Activated CD4-positive, alpha-beta T cell treated with anti-CD3 and anti-CD28 coated beads, Interleukin-2, amount 50 U/mL, for 1 hour (primary cell): ENCODE measurements around the gene ITIH3.
"Not testable (repeated sequence)": the region's sequence is repeated elsewhere in the genome, so short reads cannot be mapped to it uniquely, and the experiment has no call there.

ENCODE experiments used
- DNase-seq: peaks from one replicate; pipeline ENCODE4 v3.0.0-alpha.2; 2020

Gene ITIH3, protein sequence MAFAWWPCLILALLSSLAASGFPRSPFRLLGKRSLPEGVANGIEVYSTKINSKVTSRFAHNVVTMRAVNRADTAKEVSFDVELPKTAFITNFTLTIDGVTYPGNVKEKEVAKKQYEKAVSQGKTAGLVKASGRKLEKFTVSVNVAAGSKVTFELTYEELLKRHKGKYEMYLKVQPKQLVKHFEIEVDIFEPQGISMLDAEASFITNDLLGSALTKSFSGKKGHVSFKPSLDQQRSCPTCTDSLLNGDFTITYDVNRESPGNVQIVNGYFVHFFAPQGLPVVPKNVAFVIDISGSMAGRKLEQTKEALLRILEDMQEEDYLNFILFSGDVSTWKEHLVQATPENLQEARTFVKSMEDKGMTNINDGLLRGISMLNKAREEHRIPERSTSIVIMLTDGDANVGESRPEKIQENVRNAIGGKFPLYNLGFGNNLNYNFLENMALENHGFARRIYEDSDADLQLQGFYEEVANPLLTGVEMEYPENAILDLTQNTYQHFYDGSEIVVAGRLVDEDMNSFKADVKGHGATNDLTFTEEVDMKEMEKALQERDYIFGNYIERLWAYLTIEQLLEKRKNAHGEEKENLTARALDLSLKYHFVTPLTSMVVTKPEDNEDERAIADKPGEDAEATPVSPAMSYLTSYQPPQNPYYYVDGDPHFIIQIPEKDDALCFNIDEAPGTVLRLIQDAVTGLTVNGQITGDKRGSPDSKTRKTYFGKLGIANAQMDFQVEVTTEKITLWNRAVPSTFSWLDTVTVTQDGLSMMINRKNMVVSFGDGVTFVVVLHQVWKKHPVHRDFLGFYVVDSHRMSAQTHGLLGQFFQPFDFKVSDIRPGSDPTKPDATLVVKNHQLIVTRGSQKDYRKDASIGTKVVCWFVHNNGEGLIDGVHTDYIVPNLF

DNA sequence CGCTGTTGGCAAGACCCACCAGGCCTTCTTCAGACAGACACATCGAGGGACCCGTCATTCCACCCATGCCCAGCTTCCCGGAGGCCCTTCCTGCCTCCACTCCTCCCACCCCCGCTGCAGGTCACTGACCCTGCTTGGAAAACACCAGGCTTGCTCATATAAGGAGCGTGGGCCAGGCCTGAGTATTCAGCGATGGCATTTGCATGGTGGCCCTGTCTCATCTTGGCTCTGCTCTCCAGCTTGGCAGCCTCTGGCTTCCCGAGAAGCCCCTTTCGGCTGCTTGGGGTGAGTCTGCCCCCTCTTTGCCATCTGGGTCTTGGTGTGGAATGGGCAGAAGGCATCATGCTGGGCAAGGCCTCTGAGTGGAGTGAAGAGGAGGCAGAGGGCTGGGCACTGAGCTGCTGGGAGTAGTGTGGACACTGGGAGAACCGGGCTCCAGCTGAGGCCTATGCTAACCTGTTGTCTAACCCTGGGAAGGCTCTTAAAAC is at the start of gene ITIH3:
Gene ITIH3, plus strand, starts transcription at position 185 of the 488 bp plus-strand sequence. Its CDS starts 8 bp downstream, at position 193.
- no peak for DNase-seq

GRCh38 chr3:52752045-52752660 is 42.4 kb upstream of the ITIH3 start:
- DNase-seq, result no peak

GRCh38 chr3:52754373-52754772 is 40.2 kb upstream of the ITIH3 start:
- DNase-seq, result no peak

GRCh38 chr3:52756141-52756540 is 38.5 kb upstream of the ITIH3 start:
- DNase-seq, result no peak

DNA sequence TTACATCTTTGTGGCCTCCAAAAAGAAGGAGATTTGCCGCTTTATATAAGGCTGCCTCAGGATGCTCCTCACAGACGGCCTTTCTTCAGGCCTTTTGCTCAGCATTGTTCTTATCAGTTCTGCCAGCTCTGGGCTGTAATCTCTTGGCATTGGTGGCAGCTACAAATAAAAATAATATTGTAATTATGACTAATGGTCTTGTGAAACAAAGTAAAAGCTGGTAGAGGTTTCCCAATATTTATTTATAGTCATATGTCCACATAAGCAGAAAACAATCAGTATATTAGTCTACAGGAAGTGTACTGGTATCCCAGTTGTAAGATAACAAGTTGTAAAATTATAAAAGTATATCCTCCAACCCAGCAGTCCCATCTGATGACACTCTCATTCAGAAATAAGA is 31.1 kb upstream of the ITIH3 start:
- no peak for DNase-seq

GRCh38 chr3:52769786-52770455 is 24.7 kb upstream of the ITIH3 start:
- no peak for DNase-seq

DNA sequence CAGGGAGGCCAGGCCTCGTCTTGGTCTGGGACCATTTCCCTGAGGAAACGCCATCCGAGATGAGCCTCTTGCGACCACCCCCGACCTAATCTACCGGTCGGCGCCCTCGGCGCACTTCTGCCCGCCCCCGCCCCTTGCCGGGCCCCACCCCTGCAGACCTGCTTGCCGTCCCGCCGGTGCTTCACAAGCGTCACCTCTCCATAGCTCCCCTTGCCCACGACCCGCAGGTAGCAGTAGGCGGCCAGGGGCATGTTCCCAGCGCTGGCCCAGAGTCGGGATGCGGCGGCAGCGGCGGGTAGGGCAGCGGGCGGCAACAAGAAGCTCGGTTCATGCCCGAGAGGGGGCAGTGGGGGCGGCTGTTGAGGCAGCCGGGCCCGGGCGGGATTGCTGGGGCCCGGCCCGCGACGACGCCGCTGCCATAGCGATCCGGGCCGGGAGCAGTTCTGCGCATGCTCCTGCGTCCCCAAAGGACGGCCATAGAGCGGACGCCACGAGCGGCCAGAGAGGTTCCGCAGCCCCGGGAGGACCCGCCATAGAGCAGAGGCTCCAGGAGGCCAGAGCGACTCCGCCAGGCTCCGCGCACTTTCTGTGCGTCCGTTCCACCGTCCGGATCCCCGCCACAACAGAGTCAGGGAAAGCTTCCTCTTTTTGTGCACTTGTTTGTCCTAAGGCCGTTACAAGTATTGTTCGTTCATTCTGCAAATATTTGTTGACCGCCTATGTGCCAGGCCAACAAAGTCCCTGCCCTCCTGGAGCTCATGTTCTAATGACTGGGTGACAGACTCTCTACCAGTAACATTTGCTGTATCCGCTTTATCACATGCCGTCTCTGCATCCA is 23.9 kb upstream of the ITIH3 start, which contains the start of gene NEK4:
Gene NEK4, minus strand, starts transcription at position 445 of the 838 bp plus-strand sequence. Its CDS starts 194 bp downstream, at position 251.
- DNase-seq, result peak; percentile 71

- no peak for DNase-seq
Measured at GRCh38 chr3:52771334-52771681, 23.3 kb upstream of the ITIH3 start.

GRCh38 chr3:52771702-52772101 is 22.9 kb upstream of the ITIH3 start:
- DNase-seq, result no peak

DNA sequence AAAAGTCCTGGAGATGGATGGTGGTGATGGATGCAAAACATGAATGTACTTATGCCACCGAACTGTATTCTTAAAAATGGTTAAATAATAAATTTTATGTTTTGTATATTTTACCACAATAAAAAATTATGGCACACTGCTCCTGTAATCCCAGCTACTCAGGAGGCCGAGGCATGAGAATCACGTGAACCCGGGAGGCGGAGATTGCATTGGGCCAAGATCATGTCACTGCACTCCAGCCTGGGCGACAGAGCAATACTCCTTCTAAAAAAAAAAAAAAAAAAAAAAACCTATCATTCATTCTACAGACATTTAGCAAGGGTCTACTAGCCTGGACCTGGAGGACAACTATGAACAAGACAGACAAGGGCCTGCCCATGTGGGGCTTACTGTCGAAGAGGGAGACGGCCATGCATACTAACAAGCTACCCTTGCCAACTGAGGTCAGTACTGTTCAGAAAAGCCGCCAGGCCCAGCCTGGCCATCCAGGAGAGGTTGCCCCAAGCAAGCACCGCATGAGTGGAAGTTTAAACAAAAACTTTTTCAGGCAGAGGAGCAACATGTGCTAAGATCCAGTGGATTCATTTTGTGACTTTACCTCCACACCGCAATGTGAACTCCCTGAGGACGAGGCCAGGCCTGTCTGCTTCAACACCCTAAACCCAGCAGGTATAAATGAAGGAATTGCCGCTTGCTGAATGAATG is 21.1 kb upstream of the ITIH3 start:
- no peak for DNase-seq

DNA sequence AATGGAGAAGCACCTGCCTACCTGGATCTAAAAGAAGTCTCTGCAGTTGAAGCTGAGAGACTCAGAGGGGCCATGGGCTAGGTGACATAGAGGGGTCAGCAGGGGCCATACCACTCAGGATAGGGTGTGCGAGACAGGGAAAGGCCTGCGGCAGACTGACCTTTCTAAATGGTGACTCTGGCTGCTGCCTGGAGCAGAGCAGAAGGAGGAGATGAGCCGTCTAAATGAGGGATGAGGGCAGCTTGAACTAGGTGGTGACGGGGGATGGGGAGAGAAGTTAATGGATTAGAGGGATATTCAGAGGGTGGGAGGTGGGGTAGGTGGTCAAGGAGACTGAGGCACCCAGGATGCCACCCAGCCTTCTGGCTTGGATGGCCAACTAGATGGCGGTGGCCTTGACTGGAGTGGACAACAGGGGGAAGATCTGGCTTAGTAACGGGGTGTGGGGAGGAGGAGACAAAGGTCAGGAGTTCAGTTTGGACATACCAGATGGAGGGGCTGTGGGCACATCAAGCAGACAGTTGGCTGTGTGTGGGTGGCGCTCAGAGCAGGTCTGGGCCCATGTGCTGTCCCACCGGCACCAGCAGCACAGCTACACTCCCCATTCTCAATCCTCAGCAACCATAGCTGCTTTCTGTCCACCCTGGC is 20.4 kb upstream of the ITIH3 start:
- no peak for DNase-seq

GRCh38 chr3:52774901-52775864 is 19.4 kb upstream of the ITIH3 start:
- no peak for DNase-seq

- DNase-seq, result no peak
Measured at GRCh38 chr3:52775877-52776276, 18.7 kb upstream of the ITIH3 start.

DNA sequence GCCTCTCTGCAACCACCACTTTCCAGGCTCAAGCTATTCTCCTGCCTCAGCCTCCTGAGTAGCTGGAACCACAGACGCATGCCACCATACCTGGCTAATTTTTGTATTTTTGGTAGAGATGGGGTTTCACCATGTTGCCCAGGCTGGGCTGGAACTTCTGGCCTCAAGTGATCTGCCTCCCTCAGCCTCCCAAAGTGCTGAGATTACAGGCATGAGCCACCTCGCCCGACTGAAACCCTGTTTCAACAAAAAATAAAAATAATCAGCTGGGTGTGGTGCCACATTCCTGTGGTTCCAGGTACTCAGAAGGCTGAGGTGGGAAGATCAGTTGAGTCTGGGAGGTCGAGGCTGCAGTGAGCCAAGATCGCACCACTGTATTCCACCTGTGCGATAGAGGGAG is 18.1 kb upstream of the ITIH3 start:
- DNase-seq, result not testable (repeated sequence)

DNA sequence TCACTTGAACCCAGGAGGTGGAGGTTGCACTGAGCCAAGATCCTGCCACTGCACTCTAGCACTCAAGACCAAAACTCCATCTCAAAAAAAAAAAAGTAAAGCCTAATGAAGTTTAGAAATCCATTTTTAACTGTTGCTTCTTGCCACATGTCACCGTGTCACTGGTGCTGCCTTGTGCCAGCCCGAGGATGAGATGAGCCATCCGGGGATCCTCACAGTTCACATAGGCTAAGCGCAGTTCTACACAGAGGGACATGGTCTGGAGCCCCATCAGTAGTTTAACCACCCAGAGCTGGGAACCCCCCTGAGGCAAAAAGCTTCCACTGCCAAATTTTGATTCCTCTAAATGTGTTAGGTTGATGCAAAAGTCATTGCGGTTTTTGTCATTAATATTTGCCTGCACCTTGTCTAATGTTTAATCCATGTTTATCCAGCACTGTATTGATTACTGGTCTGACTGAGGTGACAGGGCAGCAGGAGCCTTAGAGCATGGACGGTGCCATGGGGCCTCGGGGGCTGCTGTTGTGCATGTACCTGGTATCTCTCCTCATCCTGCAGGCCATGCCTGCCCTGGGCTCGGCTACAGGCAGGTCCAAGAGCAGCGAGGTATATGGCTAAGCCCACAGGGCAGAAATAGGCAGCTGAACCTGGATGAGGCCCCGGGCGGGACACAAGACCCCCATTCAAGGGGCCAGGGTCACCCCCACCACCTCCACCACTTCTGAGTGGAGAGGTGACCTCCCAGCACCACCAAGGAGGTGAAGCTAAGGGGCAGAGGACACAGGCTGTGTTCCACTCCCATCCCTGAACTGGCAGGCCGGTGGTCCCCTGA is 17.3 kb upstream of the ITIH3 start, which contains the start of gene ITIH1:
Gene ITIH1, plus strand, starts transcription at position 473 of the 832 bp plus-strand sequence. Its CDS starts 17 bp downstream, at position 490.
- DNase-seq, result no peak

- DNase-seq, result no peak
Measured at GRCh38 chr3:52777959-52778805, 16.4 kb upstream of the ITIH3 start.
